ENCODE data around the gene FAT1.

Gene FAT1

GRCh38 chr4:186657764-186658163 lies 65.9 kb downstream of the FAT1 start:
- no peak for TF ChIP-seq CTCF (conservative IDR thresholded peaks at IDR 0.05)

GRCh38 chr4:186653969-186654368 lies 69.7 kb downstream of the FAT1 start:
- H3K27ac ChIP-seq = peak overlapping the region; percentile 78
- TF ChIP-seq CTCF (conservative IDR thresholded peaks at IDR 0.05) = no peak

More at GRCh38 chr4:186657764-186658163, 65.9 kb downstream of the FAT1 start:
- no peak overlapping the region for H3K27ac ChIP-seq

- TF ChIP-seq CTCF (conservative IDR thresholded peaks at IDR 0.05) = no peak
- peak overlapping the region; percentile 78 for H3K27ac ChIP-seq
Measured at GRCh38 chr4:186651624-186652023, 72.0 kb downstream of the FAT1 start.

- peak overlapping the region; percentile 78 for H3K27ac ChIP-seq
- TF ChIP-seq CTCF (conservative IDR thresholded peaks at IDR 0.05) = no peak
Measured at GRCh38 chr4:186651181-186651603, 72.5 kb downstream of the FAT1 start.

GRCh38 chr4:186650401-186651180 lies 73.1 kb downstream of the FAT1 start:
- no peak for TF ChIP-seq CTCF (conservative IDR thresholded peaks at IDR 0.05)
- H3K27ac ChIP-seq = peak overlapping the region; percentile 78

GRCh38 chr4:186647821-186648220 lies 75.8 kb downstream of the FAT1 start:
- no peak overlapping the region for H3K27ac ChIP-seq
- TF ChIP-seq CTCF (conservative IDR thresholded peaks at IDR 0.05) = no peak

GRCh38 chr4:186644737-186645261 lies 78.9 kb downstream of the FAT1 start:
- no peak for TF ChIP-seq CTCF (conservative IDR thresholded peaks at IDR 0.05)
- H3K27ac ChIP-seq = no peak overlapping the region
